H4 (cell line): Measurements from ENCODE around the gene KIR2DL3. TPM values are rescaled to one million over a fixed set of nuclear protein-coding genes. Genes with fewer than 3 reads are reported as not detected.
"Not testable (repeated sequence)": the region's sequence is repeated elsewhere in the genome, so short reads cannot be mapped to it uniquely, and the experiment has no call there.

ENCODE experiments used
- DNase-seq: peaks from one replicate; pipeline ENCODE4 v3.0.0-alpha.2; 2015; ENCODE audit warnings: low spot score
- total RNA-seq: library from RNA; depleted of rRNA; stranded (reverse); fragments of >200 nt; shearing (Covaris generic); gene quantifications from 2 replicates; pipeline ENCODE4 v1.2.3, GENCODE V29; 2014; rRNA removed

The KIR2DL3 gene
- total RNA-seq = not detected in 2 replicates

DNA sequence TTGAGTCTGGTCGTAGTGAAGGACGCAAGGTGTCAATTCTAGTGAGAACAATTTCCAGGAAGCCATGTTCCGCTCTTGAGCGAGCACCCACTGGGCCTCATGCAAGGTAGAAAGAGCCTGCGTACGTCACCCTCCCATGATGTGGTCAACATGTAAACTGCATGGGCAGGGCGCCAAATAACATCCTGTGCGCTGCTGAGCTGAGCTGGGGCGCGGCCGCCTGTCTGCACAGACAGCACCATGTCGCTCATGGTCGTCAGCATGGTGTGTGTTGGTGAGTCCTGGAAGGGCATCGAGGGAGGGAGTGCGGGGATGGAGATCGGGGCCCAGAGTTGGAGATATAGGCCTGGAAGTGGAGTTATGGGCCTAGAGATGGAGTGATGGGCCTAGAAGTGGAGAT, at the start of gene KIR2DL3:
Gene KIR2DL3 (plus strand): TSS at position 208 of the 400 bp plus-strand sequence. CDS start 33 bp downstream, at position 241.
- DNase-seq = not testable (repeated sequence)

GRCh38 chr19:54691582-54692297, 46.6 kb upstream of the KIR2DL3 start:
- no peak for DNase-seq

- DNase-seq = no peak
Measured at GRCh38 chr19:54692298-54692615, 46.1 kb upstream of the KIR2DL3 start.

DNA sequence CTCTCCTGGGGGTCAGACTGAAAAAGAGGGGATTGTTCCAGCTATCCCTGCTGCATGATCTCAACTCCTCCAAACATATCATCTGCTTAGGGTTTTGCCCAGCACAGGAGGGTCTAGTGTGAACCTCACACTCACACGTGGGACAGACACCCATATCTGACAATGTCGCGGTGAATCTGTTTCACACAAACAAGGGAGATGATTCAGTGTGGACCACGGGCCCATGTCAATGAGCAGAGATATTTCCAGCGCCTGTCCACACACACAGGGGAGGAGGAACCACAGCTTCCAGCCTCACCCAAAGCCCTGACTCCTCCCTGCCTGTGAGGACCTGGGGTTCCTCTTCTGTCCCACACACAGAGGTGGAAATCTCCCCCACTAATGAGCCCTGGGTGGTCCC, 43.7 kb upstream of the KIR2DL3 start:
- no peak for DNase-seq

- DNase-seq = no peak
Measured at GRCh38 chr19:54696117-54696548, 42.2 kb upstream of the KIR2DL3 start.

GRCh38 chr19:54696766-54697165, 41.5 kb upstream of the KIR2DL3 start:
- no peak for DNase-seq

DNA sequence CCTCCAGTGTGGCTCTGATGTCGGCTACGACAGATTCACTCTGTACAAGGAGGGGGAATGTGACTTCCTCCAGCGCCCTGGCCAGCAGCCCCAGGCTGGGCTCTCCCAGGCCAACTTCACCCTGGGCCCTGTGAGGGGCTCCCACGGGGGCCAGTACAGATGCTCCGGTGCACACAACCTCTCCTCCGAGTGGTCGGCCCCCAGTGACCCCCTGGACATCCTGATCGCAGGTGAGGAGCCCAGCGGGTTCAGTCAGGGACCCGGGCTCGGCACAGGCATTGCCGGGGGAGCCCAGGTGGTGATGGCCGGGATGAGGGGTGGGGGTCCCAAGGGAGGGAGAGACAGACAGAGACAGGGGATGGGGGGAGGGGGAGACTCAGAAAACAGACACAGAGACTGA, 40.6 kb upstream of the KIR2DL3 start:
- DNase-seq = not testable (repeated sequence)

DNA sequence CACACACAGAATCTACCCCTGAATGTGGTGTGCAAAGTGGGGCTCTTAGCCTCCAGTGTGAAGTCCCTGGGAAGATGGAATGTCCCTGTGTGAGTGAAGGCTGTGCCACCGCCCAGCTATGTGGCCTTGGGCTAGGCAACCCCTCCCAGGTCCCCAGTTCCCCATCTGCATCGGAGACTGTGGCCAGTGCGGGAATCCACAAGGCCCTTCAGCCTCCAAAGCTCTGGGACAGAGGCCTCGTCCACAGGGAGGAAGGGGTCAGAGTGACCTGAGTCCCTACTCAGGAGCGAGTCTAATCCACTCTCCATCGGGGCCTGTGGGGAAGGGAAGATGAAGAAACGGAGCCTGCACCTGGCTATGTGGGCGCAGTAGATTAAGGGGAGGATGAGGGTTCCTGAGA, 33.4 kb upstream of the KIR2DL3 start:
- no peak for DNase-seq

DNA sequence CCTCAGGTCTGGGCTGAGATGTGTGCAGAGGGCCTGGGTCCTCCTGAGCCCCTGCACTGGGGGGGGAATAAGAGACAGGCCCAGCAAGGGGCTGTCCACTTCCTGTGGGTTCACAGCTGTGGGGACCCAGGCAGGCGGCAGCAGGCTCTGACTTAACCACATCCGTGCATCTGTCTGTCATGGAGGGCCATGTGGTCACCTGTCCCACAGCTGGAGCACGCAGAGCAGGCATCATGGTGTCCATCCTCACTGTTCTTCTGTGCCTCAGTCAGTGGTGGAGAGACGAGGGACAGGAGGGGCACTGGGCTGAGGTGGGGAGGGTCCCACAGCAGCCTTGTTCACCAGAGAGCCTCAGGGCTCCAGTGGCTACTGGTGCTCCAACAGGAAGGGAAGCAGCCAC, 30.4 kb upstream of the KIR2DL3 start:
- no peak for DNase-seq

DNA sequence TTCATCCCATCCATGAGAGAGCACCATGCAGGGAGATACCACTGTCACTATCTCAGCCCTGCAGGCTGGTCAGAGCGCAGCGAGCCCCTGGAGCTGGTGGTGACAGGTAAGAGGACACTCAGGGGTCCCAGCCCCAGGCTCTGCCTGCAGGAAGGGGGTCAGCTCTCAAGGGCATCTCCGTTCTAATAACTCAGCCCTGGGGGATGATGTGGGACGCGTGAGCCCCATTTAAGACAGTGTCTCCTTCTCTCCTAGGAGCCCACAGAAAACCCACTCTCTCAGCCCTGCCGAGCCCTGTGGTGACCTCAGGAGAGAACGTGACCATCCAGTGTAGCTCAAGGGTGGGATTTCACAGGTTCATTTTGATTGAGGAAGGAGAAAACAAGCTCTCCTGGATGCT, 29.5 kb upstream of the KIR2DL3 start:
- DNase-seq = no peak

GRCh38 chr19:54709212-54709948, 28.9 kb upstream of the KIR2DL3 start:
- DNase-seq = no peak

DNA sequence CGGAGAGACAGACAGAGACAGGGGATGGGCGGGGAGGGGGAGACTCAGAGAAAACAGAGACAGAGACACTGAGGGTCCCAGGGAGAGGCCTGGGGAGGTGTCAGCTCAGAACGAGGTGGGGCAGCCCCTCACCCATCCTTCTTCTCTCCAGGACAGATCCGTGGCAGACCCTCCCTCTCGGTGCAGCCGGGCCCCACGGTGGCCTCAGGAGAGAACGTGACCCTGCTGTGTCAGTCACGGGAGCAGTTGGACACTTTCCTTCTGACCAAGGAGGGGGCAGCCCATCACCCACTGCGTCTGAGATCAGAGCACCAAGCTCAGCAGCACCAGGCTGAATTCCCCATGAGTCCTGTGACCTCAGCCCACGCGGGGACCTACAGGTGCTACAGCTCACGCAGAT, 28.4 kb upstream of the KIR2DL3 start:
- not testable (repeated sequence) for DNase-seq

- DNase-seq = no peak
Measured at GRCh38 chr19:54724142-54724541, 14.2 kb upstream of the KIR2DL3 start, which contains the start of gene KIR3DL3. KIR3DL3 (plus strand) TSS chr19:54724442; CDS start chr19:54724497, 55 bp downstream.

- DNase-seq = no peak
Measured at GRCh38 chr19:54724644-54725043, 13.7 kb upstream of the KIR2DL3 start.

DNA sequence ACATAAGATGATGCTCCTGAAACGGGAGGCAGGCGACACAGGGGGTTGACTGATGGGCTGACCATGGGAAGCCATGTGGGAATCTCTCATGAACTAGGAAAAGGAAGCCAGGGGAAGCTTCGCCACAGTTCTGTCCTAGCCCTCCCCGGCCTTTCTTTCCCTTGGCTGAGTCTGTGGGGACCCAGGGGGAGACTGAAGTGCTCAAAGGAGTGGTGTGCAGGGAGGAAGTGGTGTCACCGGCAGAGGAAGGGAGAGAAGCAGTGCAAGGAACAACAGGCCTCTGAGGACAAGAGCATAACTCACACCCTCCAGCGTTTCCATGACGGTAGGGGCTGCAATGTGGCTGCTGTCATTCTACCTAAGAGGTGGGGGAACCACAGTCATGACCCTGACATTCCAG, 13.0 kb upstream of the KIR2DL3 start:
- no peak for DNase-seq

DNA sequence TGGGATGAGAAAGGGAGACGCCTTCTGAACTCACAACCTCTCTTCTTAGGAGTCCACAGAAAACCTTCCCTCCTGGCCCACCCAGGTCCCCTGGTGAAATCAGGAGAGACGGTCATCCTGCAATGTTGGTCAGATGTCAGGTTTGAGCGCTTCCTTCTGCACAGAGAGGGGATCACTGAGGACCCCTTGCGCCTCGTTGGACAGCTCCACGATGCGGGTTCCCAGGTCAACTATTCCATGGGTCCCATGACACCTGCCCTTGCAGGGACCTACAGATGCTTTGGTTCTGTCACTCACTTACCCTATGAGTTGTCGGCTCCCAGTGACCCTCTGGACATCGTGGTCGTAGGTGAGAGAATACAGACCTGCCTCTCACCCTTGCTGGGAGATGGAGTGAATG, 10.8 kb upstream of the KIR2DL3 start:
- DNase-seq = no peak

GRCh38 chr19:54728167-54728566, 10.1 kb upstream of the KIR2DL3 start:
- no peak for DNase-seq

DNA sequence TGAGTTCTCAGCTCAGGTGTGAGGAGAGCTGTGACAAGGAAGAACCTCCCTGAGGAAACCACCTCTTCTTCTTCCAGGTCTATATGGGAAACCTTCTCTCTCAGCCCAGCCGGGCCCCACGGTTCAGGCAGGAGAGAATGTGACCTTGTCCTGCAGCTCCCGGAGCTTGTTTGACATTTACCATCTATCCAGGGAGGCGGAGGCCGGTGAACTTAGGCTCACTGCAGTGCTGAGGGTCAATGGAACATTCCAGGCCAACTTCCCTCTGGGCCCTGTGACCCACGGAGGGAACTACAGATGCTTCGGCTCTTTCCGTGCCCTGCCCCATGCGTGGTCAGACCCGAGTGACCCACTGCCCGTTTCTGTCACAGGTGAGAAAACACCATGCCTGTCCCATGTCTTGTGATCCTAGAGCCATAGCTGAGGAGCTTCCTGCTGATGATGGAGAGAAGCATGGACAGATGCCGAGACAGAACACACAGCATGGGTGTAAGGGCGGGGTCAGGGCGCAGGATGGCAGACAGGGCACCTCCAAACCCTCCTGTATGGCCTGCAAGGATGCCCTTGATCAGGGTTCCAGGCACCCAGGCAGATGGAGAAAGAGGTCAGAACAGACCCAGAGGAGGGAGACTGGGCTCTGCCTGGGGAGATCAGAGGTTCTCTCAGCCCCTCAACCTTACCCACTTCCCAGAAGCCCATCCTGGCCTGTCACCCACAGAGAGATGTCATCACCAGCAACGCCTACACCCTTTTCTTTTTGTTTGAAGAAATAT, 8.7 kb upstream of the KIR2DL3 start:
- DNase-seq = no peak

DNA sequence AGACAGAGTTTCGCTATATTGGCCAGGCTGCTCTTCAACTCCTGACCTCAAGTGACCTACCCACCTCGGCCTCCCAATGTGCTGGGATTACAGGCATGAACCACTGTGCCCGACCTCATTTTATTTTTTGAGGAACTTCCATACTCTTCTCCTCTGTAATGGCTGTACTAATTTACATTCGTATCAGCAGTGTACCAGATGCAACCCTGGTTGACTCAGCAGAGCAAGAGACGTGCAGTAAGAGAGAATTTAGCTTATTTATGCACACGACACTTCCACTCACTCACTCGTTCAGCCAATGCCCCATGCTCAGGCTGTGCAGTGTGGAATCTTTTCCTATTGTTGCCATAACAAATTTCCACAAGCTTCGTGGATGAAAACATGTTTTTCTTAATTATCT, 7.1 kb upstream of the KIR2DL3 start:
- DNase-seq = no peak

DNA sequence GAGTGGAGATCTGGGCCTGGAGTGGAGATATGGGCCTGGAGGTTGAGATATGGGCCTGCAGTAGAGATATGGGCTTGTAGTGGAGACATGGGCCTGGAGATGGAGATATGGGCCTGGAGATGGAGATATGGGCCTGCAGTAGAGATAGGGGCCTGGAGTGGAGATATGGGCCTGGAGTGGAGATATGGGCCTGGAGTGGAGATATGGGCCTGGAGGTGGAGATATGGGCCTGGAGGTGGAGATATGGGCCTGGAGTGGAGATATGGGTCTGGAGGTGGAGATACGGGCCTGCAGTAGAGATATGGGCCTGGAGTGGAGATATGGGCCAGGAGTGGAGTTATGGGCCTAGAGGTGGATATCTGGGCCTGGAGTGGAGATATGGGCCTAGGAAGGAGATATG, 402 bp downstream of the KIR2DL3 start:
- no peak for DNase-seq

DNA sequence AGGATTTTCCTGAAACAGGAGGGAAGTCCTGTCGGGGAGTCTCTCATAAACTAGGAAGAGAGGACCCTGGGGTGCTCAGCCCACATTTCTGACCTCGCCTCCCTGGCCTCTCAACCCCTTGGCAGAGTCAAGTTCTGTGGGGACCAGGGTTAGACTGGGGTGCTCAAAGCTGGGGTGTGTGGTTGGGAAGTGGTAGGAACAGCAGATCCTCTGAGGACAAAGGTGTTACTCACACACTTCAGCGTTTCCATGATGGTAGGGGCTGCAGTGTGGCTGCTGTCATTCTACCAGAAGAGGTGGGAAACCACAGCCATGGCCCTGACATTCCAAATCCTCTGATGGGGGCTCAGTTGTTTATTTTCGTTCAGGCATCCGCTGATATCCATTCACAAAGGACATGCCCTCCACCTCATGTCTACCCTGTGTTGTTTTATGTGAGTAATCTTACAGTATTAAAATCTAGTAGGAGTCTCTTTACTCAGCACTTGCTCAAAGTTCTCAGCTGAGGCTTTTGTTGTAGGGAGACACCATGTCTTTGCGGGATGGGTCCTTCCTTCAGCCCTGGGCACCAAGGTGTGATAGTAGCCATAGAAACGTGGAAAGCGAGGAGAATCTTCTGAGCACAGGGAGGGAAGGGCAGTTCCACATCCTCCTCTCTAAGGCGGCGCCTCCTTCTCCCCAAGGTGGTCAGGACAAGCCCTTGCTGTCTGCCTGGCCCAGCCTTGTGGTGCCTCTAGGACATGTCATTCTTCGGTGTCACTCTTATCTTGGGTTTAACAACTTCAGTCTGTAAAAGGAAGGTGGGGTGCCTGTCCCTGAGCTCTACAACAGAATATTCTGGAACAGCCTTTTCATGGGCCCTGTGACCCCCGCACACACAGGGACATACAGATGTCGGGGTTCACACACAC, 1.5 kb downstream of the KIR2DL3 start:
- no peak for DNase-seq
